HG03558 (cell line): ENCODE measurements around the gene EPHA8.

ENCODE experiments used
- ATAC-seq: cut with Tn5 transposase; IDR thresholded peaks from one replicate; pipeline ENCODE4 v1.9.1; 2021; ENCODE audit warnings: moderate number of reproducible peaks; ENCODE audit not compliant: unreplicated experiment; ENCODE audit errors: extremely low read depth

EPHA8 gene

DNA sequence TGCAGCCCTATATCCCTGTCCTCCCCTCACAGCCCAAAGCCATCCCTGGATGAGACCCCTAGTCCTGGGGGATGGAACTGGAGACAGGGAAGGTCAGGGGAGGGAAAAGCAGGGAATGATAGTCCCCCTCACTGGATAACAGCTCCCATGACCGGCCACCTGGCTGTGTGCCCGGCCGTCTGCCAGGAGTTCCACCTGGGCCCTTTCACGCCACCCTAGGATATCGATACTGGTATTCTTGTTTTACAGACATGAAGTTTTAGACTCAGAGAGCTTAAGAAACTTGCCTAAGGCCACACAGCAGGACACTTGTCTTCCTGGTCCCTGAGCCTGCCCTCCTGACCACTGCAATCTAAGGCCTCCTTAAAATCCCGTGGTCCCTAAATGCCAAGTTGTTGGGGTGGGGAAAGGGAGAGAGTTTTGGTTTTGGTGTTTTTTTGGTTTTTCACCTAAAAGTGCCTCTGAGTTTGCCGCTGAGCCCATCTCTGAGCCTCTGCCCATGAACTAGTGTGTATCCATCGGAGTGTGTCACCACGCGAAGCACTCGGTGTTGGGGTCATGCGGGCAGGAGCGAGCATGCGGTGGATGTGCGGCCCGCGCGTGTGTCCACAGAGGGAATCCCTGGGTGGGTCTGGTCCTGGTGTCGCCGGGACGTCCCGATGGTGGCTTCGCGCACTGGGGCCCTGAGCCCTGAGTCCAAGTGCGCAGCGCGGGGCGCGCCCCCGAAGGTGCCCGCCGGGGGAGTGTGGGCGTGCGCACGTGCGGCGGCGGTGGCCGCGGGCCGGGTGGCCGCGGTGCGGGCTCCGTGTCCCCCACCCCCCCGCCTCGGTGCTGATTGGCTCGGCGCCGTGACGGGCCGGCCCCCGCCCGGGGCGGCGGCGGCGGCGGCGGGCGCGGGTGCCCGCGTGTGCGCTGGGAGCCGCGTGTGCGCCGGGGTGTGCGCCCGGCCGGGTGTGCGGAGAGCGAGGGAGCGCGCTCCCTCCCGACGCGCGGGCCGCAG lies at the start of gene EPHA8:
TSS of gene EPHA8 (plus strand) at position 906 of the 1,000 bp plus-strand sequence. CDS start 147 bp downstream, outside the sequence.
- no peak for ATAC-seq

DNA sequence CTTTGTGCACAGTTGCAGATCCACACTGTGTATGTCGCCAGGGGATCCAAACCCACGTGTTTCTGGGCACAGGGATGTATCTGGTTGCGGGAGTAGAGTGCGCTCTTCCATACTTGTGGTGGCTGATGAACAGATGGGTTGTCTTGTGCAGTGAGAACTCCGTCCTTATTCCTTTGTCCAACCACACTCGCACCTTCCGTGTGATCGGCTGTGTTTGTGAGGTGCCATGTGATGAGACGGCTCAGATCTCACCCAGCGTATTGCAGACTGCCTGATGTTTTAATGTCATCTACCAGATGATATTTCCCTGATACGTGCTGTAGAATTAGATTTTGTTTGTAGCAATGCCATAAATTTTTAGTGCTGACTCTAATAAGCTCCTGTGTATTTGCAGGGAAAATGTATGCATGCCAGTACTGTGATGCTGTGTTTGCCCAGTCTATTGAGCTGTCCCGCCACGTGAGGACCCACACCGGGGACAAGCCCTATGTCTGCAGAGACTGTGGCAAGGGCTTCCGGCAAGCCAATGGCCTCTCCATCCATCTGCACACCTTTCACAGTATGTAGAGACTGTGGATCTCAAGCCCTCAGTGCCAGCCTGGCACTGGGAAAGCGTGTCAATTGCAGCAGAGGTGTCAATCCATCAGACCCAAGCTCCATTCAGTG lies 46.2 kb upstream of the EPHA8 start:
- ATAC-seq, result no peak

DNA sequence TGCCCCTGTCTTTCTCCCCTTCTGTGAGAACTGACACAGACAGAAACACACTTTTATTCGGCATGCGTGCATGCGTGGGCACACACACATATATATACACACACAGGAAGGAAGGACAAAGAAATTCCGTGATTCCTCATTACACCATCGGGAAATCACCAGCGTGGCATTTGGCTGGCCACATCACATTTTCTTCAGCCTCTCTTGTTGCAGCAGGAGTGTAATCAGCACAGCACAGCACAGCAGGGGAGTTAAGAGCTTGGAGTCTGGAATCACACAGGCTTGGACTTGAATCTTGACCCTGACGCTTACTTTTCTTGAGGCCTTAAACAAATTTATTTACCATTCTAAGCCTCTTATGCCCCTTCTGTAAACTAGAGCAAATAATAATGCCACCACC lies 45.3 kb upstream of the EPHA8 start:
- no peak for ATAC-seq

DNA sequence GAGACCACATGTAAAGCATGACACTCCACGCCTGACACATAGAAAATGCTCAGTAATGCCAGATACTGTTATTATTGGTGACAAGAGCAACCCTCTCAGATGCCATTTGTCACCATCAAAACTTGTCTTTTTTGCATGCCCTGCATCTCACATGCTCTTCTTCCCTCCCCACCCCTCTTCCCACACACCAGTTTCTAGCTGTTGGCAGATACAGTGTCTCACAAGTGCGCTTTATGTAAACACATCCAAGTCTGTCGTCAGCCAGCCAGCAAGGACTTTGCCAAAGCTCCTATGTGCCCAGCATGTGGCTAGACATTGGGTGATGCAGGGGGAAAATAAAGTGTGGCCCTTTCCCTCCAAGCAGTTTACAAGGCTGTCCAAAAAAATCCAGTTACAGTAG lies 44.9 kb upstream of the EPHA8 start:
- no peak for ATAC-seq

DNA sequence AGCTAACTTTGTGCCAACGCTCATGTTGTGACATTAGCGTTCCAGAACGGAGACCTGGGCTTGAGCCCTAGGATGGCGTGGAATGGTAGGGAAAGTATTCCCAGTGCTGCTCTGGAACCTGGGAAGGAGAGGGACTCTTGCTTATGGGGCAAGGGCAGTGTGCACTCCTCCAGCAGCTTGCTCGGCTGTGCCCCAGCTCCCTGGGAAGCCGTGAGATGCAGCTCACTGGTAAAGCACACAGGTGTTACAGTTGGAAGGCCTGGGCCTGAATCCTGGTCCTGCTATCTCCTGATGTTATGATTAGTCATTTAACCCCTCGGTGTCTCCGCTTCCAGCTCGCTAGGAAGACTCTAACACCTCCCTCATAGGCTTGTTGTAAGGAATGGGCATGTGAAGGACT lies 42.4 kb upstream of the EPHA8 start:
- no peak for ATAC-seq

DNA sequence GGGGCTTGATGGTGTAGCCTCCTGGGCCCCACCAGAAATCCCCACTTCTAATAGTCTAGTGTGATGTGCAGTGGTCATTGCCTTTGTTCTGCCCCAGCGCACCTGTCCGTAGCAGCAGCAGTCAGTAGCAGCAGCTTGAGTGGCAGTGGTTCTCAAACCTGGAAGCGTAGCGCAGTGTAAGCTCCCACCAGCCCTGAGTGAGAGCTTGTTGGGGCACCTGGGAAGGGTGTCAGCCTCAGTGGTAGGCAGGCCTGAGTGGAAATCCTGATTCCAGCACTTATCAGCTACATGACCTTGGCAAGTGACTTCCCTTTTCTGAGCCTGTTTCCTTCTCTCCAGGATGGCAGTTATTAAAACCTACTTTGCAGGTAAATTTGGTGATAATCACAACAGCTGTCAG lies 41.6 kb upstream of the EPHA8 start:
- ATAC-seq, result no peak

DNA sequence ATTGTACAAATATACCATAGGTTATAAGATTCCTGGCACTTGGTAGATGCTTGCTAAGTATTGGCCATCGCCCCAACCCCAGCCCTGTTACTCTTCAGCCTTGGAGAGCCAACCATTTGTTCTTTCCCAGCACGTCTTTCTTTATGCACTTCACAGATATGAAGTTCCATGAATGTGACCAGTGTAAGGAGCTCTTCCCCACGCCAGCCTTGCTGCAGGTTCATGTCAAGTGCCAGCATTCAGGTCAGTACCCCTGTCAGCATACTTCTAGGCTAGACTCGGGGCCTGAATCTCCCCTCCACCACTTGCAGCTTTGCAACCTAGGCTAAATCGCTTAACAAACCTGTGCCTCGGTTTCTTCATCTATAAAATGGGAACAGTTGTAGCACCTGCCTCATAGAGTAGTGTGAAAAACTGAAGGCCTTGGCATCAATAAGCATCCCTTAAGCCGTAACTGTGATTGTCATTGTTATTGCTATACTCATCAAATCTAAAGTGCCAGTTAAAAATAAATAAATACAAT lies 41.0 kb upstream of the EPHA8 start:
- no peak for ATAC-seq

DNA sequence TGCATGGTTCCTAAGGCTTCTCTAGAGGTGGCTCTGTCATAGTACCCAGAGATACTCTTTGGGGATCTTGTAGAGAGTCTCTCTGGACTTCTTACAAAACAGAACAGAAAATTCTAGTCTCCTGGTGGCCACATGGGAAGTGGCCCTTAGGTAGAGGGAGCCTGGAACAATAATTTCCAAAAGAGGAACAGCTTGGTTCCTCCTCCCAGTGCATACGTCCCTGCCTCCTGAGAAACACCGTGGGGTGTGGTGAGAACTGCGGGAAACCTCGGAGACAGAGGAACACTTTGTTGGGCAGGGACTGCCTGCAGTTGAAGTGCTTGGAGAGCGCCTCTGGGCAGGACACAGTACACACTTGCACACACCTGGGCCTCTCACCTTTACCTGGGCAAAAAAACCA lies 38.8 kb upstream of the EPHA8 start:
- no peak for ATAC-seq

DNA sequence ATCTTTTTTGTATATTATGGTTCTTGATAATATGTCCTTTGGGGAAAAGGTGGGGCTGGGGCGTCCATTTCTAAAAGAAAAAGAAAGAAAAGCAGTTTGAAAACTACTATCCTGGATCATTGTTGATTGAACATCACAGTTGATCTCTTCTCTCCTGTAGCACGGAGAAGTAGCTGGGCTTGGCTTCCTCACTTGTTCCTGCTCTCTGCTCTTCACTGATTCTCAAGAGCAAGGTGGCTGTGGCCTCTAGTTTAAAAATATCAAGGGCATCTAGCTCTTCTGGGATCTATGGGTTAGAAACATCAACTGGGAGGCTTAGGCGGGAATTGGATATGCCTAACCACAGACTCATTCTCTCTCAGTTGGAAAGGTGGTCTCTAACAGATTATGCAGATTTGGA lies 38.1 kb upstream of the EPHA8 start:
- no peak for ATAC-seq

DNA sequence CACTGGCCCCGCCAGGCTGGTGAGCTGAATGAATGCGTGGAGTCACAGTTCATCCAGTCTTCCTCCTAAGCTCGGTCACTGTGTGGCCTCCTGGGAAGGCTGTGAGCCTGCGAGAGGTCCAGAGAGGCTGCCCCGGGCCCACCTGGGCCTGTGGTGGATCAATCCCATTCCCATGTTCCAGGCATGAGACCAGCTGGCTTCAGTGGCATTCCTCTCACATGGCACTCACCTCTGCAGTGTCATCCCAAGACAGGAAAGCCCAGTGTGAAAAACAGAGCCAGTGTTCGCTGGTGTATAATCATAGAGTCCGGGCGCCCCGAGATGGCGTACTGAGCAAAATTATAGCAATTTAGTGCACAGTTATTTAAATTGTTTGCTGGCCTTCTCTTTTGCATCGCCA lies 37.6 kb upstream of the EPHA8 start:
- no peak for ATAC-seq

DNA sequence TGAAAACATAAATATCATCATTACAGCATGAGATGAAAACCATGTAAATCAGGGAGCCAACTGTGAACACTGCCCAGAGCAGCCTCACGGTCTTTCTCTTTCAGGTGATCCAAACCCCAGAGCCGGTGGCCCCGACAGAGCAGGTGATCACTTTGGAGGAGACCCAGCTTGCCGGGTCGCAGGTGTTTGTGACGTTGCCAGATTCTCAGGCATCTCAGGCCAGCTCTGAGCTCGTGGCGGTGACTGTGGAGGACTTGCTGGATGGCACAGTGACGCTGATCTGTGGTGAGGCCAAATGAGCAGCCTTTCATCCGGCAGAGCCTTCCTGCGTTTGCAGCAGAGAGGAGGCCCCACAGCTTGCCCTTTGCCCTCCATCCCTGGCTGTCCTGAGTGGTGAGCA lies 37.2 kb upstream of the EPHA8 start:
- ATAC-seq, result no peak

DNA sequence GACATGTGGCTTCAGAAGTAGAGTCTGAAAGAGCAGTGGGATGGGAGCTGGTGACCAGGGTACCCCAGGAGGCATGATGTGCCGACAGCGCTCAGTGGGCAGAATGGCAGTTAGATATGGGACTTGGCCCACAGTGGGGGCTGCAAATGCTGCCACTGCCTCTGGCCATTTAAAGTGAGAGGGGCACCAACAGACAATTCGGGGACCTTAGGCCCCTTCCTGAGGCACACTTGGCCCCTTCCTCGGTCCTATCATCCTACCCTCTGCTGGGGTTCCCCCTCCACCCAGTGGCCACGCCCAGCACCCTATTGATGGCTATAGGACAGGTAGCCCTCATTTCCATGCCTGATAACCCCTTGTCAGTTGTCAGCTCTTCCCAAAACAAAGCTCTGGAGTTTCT lies 36.6 kb upstream of the EPHA8 start:
- ATAC-seq, result no peak

DNA sequence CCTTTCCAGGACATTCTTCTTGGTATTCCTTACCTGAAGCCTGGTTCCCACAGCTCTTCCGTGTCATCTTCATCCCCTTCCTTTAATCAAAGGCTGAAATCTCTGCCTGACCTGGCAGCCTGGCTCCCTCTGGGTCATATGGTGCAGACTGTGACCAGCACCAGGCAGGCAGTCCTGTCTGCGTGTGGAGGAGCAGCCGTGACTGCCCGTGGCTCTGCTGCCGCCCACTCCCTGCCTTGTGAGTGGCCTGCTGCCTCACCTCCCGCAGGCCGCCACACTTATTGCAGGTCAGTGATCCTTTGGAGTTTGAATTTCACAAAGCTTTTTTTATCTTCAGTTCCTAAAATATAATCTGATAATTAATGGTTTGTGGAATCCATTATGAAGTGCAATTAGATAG lies 36.2 kb upstream of the EPHA8 start:
- no peak for ATAC-seq

DNA sequence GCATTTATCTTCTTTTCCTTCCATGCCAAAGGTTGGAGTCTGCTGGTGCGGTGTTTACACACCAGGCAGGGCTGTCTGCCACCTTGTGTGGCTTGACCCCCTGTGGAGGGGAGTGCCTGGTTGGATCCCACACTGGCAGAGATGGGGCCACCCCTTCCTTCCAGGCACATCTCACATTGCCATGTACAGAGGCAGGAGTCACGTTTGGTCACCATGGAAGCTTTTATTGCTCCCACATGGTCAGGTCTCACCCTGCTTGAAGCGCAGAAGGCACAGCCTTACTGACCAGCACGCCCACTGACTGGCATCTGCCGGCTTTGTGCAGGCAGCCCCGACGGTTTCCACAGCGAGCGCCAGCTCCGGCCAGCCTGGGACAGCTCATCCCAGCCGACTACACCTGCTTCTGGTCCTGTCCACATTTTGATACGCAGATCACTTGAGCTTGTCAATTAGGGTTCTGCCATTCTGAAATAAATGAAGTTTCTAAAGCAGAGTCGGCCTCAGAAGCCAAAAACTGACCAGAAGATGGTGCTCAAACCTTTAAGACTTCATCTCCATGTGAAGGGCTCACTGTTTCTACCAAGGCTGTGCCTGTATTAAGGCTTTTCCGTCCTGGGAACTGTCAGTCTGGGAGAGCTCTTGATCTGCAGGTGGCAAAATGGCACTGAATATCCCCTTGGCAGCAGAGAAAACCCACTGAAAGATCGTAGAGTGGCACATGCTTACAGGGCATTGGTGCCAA lies 35.6 kb upstream of the EPHA8 start:
- no peak for ATAC-seq

DNA sequence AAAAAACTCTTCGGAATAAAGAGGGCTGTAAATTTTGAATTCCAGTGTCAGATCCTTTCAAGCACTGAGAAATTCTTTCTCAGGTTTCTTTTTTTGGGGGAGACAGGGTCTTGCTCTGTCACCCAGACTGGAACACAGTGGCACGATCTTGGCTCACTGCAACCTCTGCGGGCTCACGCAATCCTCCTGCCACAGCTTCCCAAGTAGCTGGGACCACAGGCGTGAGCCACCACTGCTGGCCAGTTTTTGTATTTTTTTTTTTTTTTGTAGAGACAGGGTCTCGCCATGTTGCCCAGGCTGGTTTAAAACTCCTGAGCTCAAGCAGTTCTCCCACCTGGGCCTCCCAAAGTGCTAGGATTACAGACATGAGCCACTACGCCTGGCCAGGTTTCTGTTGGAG lies 34.8 kb upstream of the EPHA8 start:
- ATAC-seq, result no peak

DNA sequence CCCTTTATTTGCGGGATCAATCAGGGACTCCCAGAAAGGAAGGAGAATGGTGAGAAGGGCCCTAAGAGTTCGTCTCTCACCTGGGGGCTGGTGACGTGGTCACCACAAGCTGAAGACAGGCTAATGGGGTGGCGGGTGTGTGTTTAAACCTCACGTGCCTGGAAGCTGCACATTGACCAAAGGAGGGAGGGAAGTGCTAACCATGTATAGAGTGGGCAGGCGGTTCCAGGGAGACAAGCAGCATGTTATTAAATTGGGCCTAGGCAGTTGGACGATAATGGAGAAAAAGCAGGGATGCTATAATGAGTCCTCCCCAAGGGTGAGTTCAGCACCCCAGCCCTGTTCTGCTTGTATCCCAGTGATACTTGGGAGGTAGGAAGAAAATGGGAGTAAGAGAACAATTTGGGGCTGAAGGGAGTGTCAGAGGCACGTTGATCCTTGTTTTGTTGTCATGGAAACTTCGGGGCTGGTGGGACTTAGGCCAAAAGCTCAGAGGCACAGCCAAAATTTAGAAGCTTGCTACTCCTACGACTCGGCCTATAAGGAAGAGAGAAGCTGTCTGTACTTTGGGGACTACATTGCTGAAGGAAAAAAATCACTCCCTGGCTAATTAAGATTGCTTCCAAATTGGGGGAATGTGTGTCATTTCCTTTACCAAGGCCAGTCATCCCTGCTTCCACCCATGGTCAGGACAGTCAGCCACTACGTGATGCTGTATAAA lies 33.2 kb upstream of the EPHA8 start:
- ATAC-seq, result no peak

DNA sequence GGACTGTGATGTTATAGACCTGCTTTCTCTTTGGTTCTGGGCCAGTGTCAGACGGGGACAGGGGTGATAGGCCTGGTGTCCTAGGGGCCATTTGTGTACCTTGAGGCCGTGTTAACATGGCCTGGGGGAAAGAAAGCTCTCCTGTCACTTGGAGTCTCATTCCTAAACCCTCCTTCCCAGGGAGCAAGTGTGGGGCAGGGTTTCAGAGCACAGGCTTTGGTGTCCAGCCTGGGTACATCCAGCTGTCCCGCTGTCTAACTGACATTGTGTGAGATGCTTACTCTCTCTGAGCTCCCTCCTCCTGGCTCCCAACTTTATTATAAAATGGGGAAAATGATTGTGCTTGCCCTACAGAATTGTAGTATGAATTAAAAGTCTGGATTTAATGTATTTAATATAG lies 32.6 kb upstream of the EPHA8 start:
- no peak for ATAC-seq

DNA sequence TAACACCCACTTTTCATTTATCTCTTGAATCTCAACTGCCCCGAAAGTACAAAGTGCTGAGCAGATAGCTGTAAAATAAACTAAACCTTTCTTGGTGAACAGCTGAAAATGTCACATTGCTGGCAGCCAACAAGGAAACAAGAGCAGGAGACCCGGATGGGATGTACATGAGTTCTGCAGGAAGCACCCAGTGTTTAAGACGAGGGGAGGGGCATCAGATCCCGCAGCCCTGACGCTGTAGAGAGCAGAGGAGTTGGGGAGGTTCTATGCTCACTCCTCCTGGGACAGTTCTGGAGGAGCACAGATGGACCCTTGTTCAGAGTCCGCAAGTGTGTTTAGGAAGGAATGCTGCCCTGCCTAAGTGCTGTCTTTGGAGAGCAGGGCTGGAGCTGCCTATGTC lies 32.0 kb upstream of the EPHA8 start:
- ATAC-seq, result no peak

DNA sequence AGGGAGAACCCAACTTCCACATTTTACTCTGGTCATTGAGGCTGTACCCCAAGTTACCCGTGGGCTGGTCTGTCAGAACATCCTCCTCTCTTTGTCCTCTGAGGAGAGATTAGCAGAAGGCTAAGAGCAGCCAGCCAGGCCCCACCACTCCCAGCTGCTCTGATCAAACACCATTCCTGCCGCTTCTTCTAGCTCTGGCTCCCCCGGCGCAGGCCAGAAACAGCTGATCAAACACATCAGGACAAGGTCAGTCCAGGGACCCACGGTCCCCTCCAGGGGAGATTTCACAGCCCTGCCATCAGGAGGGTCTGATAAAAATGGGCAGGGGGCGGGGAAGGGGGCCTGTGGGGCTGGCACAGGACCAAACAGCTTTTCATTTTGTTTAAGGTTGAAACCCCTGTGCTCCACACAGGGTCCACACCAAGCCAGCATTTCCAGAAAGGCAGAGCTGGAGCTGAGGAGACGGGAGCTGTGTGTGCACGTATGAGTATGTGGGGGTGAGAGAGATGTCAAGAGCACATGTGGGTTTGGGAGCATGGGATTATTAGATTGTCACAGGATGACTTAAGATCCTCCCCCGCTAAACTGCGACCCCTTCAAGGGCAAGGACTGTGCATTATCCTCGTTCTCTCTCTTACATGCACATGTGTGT lies 29.9 kb upstream of the EPHA8 start:
- no peak for ATAC-seq

DNA sequence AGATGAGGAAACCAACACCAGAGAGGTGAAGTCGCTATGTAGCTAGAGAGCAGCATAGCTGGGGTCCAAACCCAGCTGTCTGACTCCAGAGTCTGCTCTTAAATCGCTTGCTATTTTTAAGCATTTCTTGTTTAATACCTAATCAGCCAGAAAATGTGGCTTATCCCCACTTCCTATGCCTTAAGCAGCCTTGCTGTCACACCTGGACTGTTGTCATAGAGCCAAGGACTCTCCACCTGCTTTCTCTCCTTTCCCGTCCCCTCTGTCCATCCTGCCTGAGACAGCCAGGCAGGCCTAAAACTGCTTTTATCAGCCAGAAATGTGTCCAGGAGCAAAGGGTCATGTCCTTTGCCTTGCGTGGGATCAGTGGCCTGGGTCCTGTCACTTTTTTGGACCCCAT lies 28.3 kb upstream of the EPHA8 start:
- ATAC-seq, result no peak
